ENCODE measurements around the gene PSEN2. TPM values are rescaled to one million over a fixed set of nuclear protein-coding genes. Genes with fewer than 3 reads are reported as not detected.

PSEN2 gene
- 4.6 and 14.8 TPM in 2 replicates for total RNA-seq

GRCh38 chr1:226870401-226871279 lies at the start of gene PSEN2:
Gene PSEN2, plus strand, starts transcription at chr1:226870616. Its CDS starts 11,292 bp downstream, at chr1:226881908.

GRCh38 chr1:226940029-226940805 lies 69.8 kb downstream of the PSEN2 start, which contains the start of gene COQ8A:
Gene COQ8A, plus strand, starts transcription at chr1:226940294. Its CDS starts 21,092 bp downstream, at chr1:226961386.

Other genes starting within 250 kb of the PSEN2 start
- gene ITPKB, start 131.3 kb upstream of the PSEN2 start, total RNA-seq, result 7.8 and 11.3 TPM in 2 replicates
- gene COQ8A, start 69.7 kb downstream of the PSEN2 start, total RNA-seq, result 7.9 and 21.6 TPM in 2 replicates

Data from pericardium fibroblast (primary cell).